Breast epithelium (tissue), 3 donors: ENCODE results near the gene PMPCA.

Source experiments
- CTCF ChIP-seq, 3 donors: fragments of 450-650 bp; IDR thresholded peaks; one replicate each; pipeline ENCODE4 v1.5.1; 2016 to 2017; ENCODE audit warnings: antibody characterized with exemption in 3 of 3, mild to moderate bottlenecking in 3 of 3, moderate library complexity in 3 of 3
- POLR2A ChIP-seq: fragments of 450-650 bp; IDR thresholded peaks from one replicate; pipeline ENCODE4 v1.6.1; 2016; ENCODE audit warnings: antibody characterized with exemption, mild to moderate bottlenecking, moderate library complexity
- POLR2AphosphoS5 ChIP-seq, 3 donors: sonication (generic); formaldehyde crosslinking; IDR thresholded peaks; one replicate each; pipeline ENCODE4 v1.6.1; 2017; ENCODE audit warnings: antibody characterized with exemption in 3 of 3

DNA sequence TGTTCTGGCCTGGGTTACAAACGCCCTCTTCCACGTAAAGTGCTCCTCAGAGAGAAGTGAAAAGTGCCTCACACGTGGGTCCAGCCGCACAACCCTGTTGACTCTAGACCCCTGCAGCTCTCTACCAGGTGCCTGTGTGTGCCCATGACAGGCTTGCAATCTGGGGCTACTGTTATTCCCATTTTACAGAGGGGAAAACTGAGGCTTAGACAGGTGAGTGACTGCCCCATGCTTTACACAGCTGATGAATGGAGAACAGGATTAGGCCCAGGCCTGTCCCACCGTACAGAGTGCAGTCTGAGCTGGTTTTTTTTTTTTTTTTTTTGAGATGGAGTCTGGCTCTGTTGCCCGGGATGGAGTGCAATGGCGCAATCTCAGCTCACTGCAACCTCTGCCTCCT lies 35.3 kb downstream of the PMPCA start:
- TF ChIP-seq CTCF (IDR thresholded peaks at IDR 0.05) (no peak), POLR2AphosphoS5 (IDR thresholded peaks at IDR 0.05) (no peak), POLR2A (no peak)
